PC-9 (cell line): ENCODE results near the gene SCRT2. TPM values are rescaled to one million over a fixed set of nuclear protein-coding genes. Genes with fewer than 3 reads are reported as not detected.

ENCODE experiments used
- BruUV-seq: library from RNA; stranded (reverse); fragments of 400-500 nt; replicated peaks from 2 replicates; lab custom pipeline; 2021; lab: Mats Ljungman, UMichigan
- CTCF ChIA-PET: fragments of 300-600 bp; sonication (Branson Sonifier 250); formaldehyde crosslinking; loops from one replicate; lab custom pipeline; 2022; ENCODE audit warnings: antibody characterized with exemption; lab: Charles Lee
- POLR2A ChIA-PET: fragments of 300-600 bp; sonication (Branson Sonifier 250); formaldehyde crosslinking; loops from one replicate; lab custom pipeline; 2022; ENCODE audit warnings: antibody characterized with exemption; ENCODE audit not compliant: unreplicated experiment; lab: Charles Lee
- DNase-seq, 2 experiments: peaks; one replicate each; pipeline versions ENCODE4 v3.0.0 to v3.0.0-alpha.2; 2015 to 2022; ENCODE audit warnings: mixed read lengths in 1 of 2
- H2AFZ ChIP-seq: fragments of 200-600 bp; sonication (generic); 2 replicates; pipeline ENCODE4 v1.8.1; 2017; ENCODE audit warnings: antibody characterized with exemption
- H3F3A ChIP-seq: fragments of 200-600 bp; sonication (generic); 2 replicates; pipeline ENCODE4 v1.8.1; 2017; ENCODE audit warnings: antibody characterized with exemption, mild to moderate bottlenecking, low read depth; ENCODE audit not compliant: insufficient read depth
- H3K27ac ChIP-seq: fragments of 200-600 bp; sonication (generic); 2 replicates; pipeline ENCODE4 v1.6.1; 2016; ENCODE audit warnings: mixed run types
- H3K27me3 ChIP-seq: fragments of 200-600 bp; sonication (generic); 2 replicates; pipeline ENCODE4 v1.6.1; 2016; ENCODE audit warnings: low read depth, mixed run types; ENCODE audit not compliant: insufficient read depth
- H3K36me3 ChIP-seq: fragments of 200-600 bp; sonication (generic); 2 replicates; pipeline ENCODE4 v1.6.1; 2016; ENCODE audit warnings: low read depth, mixed run types
- H3K4me1 ChIP-seq: fragments of 200-600 bp; sonication (generic); replicated peaks from 2 replicates; pipeline ENCODE4 v1.6.1; 2016; ENCODE audit warnings: mixed run types; ENCODE audit not compliant: insufficient read depth
- H3K4me2 ChIP-seq: fragments of 200-600 bp; sonication (generic); 2 replicates; pipeline ENCODE4 v1.6.1; 2017; ENCODE audit warnings: mixed run types
- H3K4me3 ChIP-seq: fragments of 200-600 bp; sonication (generic); 2 replicates; pipeline ENCODE4 v1.6.1; 2016; ENCODE audit warnings: mixed run types
- H3K79me2 ChIP-seq: fragments of 200-600 bp; sonication (generic); 2 replicates; pipeline ENCODE4 v1.6.1; 2017; ENCODE audit warnings: low read depth, mixed run types
- H3K9me2 ChIP-seq: fragments of 200-600 bp; sonication (generic); 2 replicates; pipeline ENCODE4 v1.8.1; 2017; ENCODE audit warnings: mild to moderate bottlenecking; ENCODE audit not compliant: insufficient read depth
- H3K9me3 ChIP-seq: fragments of 200-600 bp; sonication (generic); 2 replicates; pipeline ENCODE4 v1.8.1; 2016; ENCODE audit warnings: low read depth; ENCODE audit not compliant: insufficient read depth
- H4K20me1 ChIP-seq: fragments of 200-600 bp; sonication (generic); 2 replicates; pipeline ENCODE4 v1.8.1; 2017; ENCODE audit not compliant: insufficient read depth
- CTCF ChIP-seq: fragments of 200-600 bp; sonication (generic); conservative IDR thresholded peaks from 2 replicates; pipeline ENCODE4 v1.6.1; 2017; ENCODE audit warnings: mixed run types, antibody characterized with exemption, mild to moderate bottlenecking, moderate library complexity
- EZH2 ChIP-seq: fragments of 200-600 bp; sonication (generic); IDR thresholded peaks from 2 replicates; pipeline ENCODE4 v1.8.0; 2017; ENCODE audit warnings: antibody characterized with exemption, low read depth
- intact Hi-C: fragments of 100-400 bp; cut with micrococcal nuclease; formaldehyde crosslinking; loops from one replicate; pipeline ENCODE4 v1.10.0; 2022; ENCODE audit not compliant: unreplicated experiment
- total RNA-seq: library from RNA; stranded (reverse); gene quantifications from 2 replicates; pipeline ENCODE4 v1.2.3, GENCODE V29; 2021

SCRT2 gene
- total RNA-seq, 1 experiment from 2014 or later: not detected

GRCh38 chr20:703426-703825 is 27.8 kb upstream of the SCRT2 start:
- no TSS peak for BruUV-seq
- H4K20me1 ChIP-seq: no peaks in the 10 kb centered on the region; the same call in 1 of the 2 replicates
- CTCF ChIA-PET: no interaction called here
- H2AFZ ChIP-seq: no peak overlapping the region
- no peaks in the 10 kb centered on the region for H3K9me2 ChIP-seq
- intact Hi-C loops: no loop called here
- H3K79me2 ChIP-seq: no peaks in the 10 kb centered on the region
- H3K4me2 ChIP-seq: no peak overlapping the region
- no peaks in the 10 kb centered on the region for H3F3A ChIP-seq
- no peaks in the 10 kb centered on the region for H3K9me3 ChIP-seq
- no peaks in the 10 kb centered on the region for H3K36me3 ChIP-seq
- peaks cover 41% of the 10 kb centered on the region for H3K27me3 ChIP-seq
- POLR2A ChIA-PET: no interaction called here
- H3K27ac ChIP-seq: no peak overlapping the region
- DNase-seq: peak in 1 of 2 experiments; percentile 10
- no peaks in the 10 kb centered on the region for H3K4me1 ChIP-seq
- TF ChIP-seq EZH2 (no peak), CTCF (no peak)
- no peak overlapping the region for H3K4me3 ChIP-seq

- BruUV-seq: no TSS peak
- no peaks in the 10 kb centered on the region for H3K9me2 ChIP-seq
- no peak overlapping the region for H3K4me2 ChIP-seq
- intact Hi-C loops: no loop called here
- no peaks in the 10 kb centered on the region for H3K9me3 ChIP-seq
- peak in 1 of 2 experiments; percentile 12 for DNase-seq
- POLR2A ChIA-PET: no interaction called here
- H3K4me3 ChIP-seq: no peak overlapping the region
- no peaks in the 10 kb centered on the region for H3F3A ChIP-seq
- no peaks in the 10 kb centered on the region for H3K4me1 ChIP-seq
- H3K27ac ChIP-seq: no peak overlapping the region
- H3K27me3 ChIP-seq: peaks cover 45% of the 10 kb centered on the region
- H3K79me2 ChIP-seq: no peaks in the 10 kb centered on the region
- no peak for TF ChIP-seq CTCF
- no peak for TF ChIP-seq EZH2
- CTCF ChIA-PET: no interaction called here
- no peak overlapping the region for H2AFZ ChIP-seq
- no peaks in the 10 kb centered on the region for H3K36me3 ChIP-seq
- no peaks in the 10 kb centered on the region; the same call in 1 of the 2 replicates for H4K20me1 ChIP-seq
These were observed 27.4 kb upstream of the SCRT2 start for GRCh38 chr20:703006-703405.

- Histone ChIP-seq H3K9me2 (no peaks in the 10 kb centered on the region), H3K4me2 (no peak overlapping the region), H3K27me3 (peaks cover 59% of the 10 kb centered on the region), H3F3A (no peaks in the 10 kb centered on the region), H3K4me1 (no peaks in the 10 kb centered on the region), H3K79me2 (no peaks in the 10 kb centered on the region), H3K36me3 (no peaks in the 10 kb centered on the region), H3K27ac (no peak overlapping the region), H4K20me1 (no peaks in the 10 kb centered on the region; the same call in 1 of the 2 replicates), H2AFZ (no peak overlapping the region), H3K9me3 (no peaks in the 10 kb centered on the region), H3K4me3 (no peak overlapping the region)
- ChIA-PET CTCF (no interaction called here), POLR2A (no interaction called here)
- intact Hi-C loops: no loop called here
- TF ChIP-seq CTCF (no peak), EZH2 (no peak)
- BruUV-seq: no TSS peak
- DNase-seq: peak in 1 of 2 experiments; percentile 15
These were observed 26.0 kb upstream of the SCRT2 start for GRCh38 chr20:701401-702129.
